Liver (tissue), 9 donors: ENCODE results near the gene UGT1A8. TPM values are rescaled to one million over a fixed set of nuclear protein-coding genes. Genes with fewer than 3 reads are reported as not detected.
A peak's percentile ranks its signal among the peaks of the same experiment; 100 is the strongest.

ENCODE experiments used
- DNase-seq: peaks from one replicate; pipeline ENCODE4 v3.0.0-alpha.2; 2017; ENCODE audit warnings: low spot score
- H3K27ac ChIP-seq, 2 donors: one replicate each; pipeline ENCODE4 v1.7.0; 2013; ENCODE audit warnings: inconsistent platforms in 2 of 2, low read length in 2 of 2, control low read depth in 1 of 2, low read depth in 1 of 2, mild to moderate bottlenecking in 1 of 2
- H3K27me3 ChIP-seq, 4 donors: one replicate each; pipeline versions ENCODE4 v1.6.1 to v1.7.0; 2013; ENCODE audit warnings: low read length in 3 of 4, inconsistent platforms in 1 of 4, mild to moderate bottlenecking in 1 of 4, moderate library complexity in 1 of 4; ENCODE audit not compliant: control insufficient read depth in 4 of 4, insufficient read depth in 4 of 4
- H3K36me3 ChIP-seq, 4 donors: one replicate each; pipeline versions ENCODE4 v1.6.1 to v1.7.0; 2013; ENCODE audit warnings: low read length in 3 of 4, mild to moderate bottlenecking in 3 of 4, low read depth in 1 of 4, moderate library complexity in 1 of 4; ENCODE audit not compliant: control insufficient read depth in 4 of 4, insufficient read depth in 3 of 4
- H3K4me1 ChIP-seq, 4 donors: one replicate each; pipeline versions ENCODE4 v1.6.1 to v1.7.0; 2013; ENCODE audit warnings: low read length in 3 of 4, mild to moderate bottlenecking in 3 of 4, moderate library complexity in 1 of 4; ENCODE audit not compliant: control insufficient read depth in 4 of 4, insufficient read depth in 4 of 4
- H3K4me3 ChIP-seq, 3 donors: one replicate each; pipeline versions ENCODE4 v1.6.1 to v1.7.0; 2013; ENCODE audit warnings: low read length in 3 of 3, control low read depth in 1 of 3, low read depth in 1 of 3, mild to moderate bottlenecking in 1 of 3
- H3K9ac ChIP-seq, 2 donors: one replicate each; pipeline ENCODE4 v1.7.0; 2013; ENCODE audit warnings: low read length in 2 of 2, mild to moderate bottlenecking in 2 of 2, moderate library complexity in 2 of 2, control low read depth in 1 of 2, low read depth in 1 of 2
- H3K9me3 ChIP-seq, 4 donors: one replicate each; pipeline versions ENCODE4 v1.6.1 to v1.7.0; 2013; ENCODE audit warnings: low read length in 3 of 4; ENCODE audit not compliant: control insufficient read depth in 4 of 4
- ATF3 ChIP-seq: IDR thresholded peaks from 2 replicates; pipeline ENCODE4 v1.6.1; 2016; ENCODE audit warnings: antibody characterized with exemption
- EGR1 ChIP-seq, 2 donors: IDR thresholded peaks; 2 replicates each; pipeline ENCODE4 v1.6.1; 2016 to 2018; ENCODE audit warnings: antibody characterized with exemption in 2 of 2, low read depth in 2 of 2
- FOXA1 ChIP-seq: IDR thresholded peaks from 2 replicates; pipeline ENCODE4 v1.6.1; 2016; ENCODE audit warnings: antibody characterized with exemption
- GABPA ChIP-seq, 2 donors: IDR thresholded peaks in 1 of 2; conservative IDR thresholded peaks in 1 of 2; 2 replicates each; pipeline ENCODE4 v1.6.1; 2016; ENCODE audit warnings: antibody characterized with exemption in 2 of 2, mild to moderate bottlenecking in 1 of 2, moderate library complexity in 1 of 2
- HNF4A ChIP-seq, 2 donors: conservative IDR thresholded peaks; 2 replicates each; pipeline ENCODE4 v1.6.1; 2016; ENCODE audit warnings: antibody characterized with exemption in 2 of 2, mild to moderate bottlenecking in 2 of 2
- HNF4G ChIP-seq: IDR thresholded peaks from 2 replicates; pipeline ENCODE4 v1.6.1; 2016; ENCODE audit warnings: antibody characterized with exemption
- JUND ChIP-seq, 2 donors: IDR thresholded peaks; 2 replicates each; pipeline ENCODE4 v1.6.1; 2016; ENCODE audit warnings: antibody characterized with exemption in 2 of 2
- MAX ChIP-seq: IDR thresholded peaks from 2 replicates; pipeline ENCODE4 v1.6.1; 2016; ENCODE audit warnings: antibody characterized with exemption
- RAD21 ChIP-seq, 2 donors: IDR thresholded peaks; 2 replicates each; pipeline ENCODE4 v1.6.1; 2016; ENCODE audit warnings: antibody characterized with exemption in 2 of 2, mild to moderate bottlenecking in 2 of 2
- RXRA ChIP-seq, 2 donors: IDR thresholded peaks; 2 replicates each; pipeline ENCODE4 v1.6.1; 2017 to 2018; ENCODE audit warnings: antibody characterized with exemption in 2 of 2, mild to moderate bottlenecking in 1 of 2
- TAF1 ChIP-seq: conservative IDR thresholded peaks from 2 replicates; pipeline ENCODE4 v1.6.1; 2016; ENCODE audit warnings: antibody characterized with exemption, mild to moderate bottlenecking
- YY1 ChIP-seq: IDR thresholded peaks from 2 replicates; pipeline ENCODE4 v1.6.1; 2016; ENCODE audit warnings: antibody characterized with exemption, mild to moderate bottlenecking
- WGBS: extraction: QIAGEN DNeasy Blood & Tissue Kit; methylation state at CpG from one replicate; pipeline ENCODE4 v1.1.7; 2013; 5-methylcytosine and 5-hydroxymethylcytosine counted together
- polyA plus RNA-seq, 2 donors: library from polyadenylated mRNA; stranded (reverse) in 1 of 2; unstranded in 1 of 2; fragments of 200-250 nt in 1 of 2; fragments of >200 nt in 1 of 2; fragmentation: Nextera tagmentation in 1 of 2; extraction: Ambion mirVana in 1 of 2; gene quantifications; one replicate each; pipeline versions ENCODE4 v1.2.1 to v1.2.3, GENCODE V29; 2013 to 2015
- total RNA-seq, 2 donors: library from RNA; depleted of rRNA; stranded (reverse); fragments of >200 nt; gene quantifications; one replicate each; pipeline ENCODE4 v1.2.3, GENCODE V29; 2014
- TF ChIP-seq, protein P1 (sequence below): IDR thresholded peaks from 2 replicates; pipeline ENCODE4 v1.6.1; 2016; ENCODE audit warnings: antibody characterized with exemption, mild to moderate bottlenecking
- TF ChIP-seq, protein P2 (sequence below): IDR thresholded peaks from 2 replicates; pipeline ENCODE4 v1.6.1; 2016; ENCODE audit warnings: antibody characterized with exemption
- TF ChIP-seq, protein P3 (sequence below): fragments of 150-350 bp; IDR thresholded peaks from 2 replicates; pipeline ENCODE4 v1.5.1; 2017; ENCODE audit warnings: improper control_type of control experiment, low read depth, low read length; ENCODE audit not compliant: missing input control
- donor health status: healthy.
- donor health status: healthy.
- donor health status: healthy.
- donor health status: healthy.
- donor health status: healthy.

The UGT1A8 gene
- total and polyA plus RNA-seq, 4 donors, result 0.17 to 0.51 (median 0.48) TPM; not detected in 1

- TF ChIP-seq, protein P1, sequence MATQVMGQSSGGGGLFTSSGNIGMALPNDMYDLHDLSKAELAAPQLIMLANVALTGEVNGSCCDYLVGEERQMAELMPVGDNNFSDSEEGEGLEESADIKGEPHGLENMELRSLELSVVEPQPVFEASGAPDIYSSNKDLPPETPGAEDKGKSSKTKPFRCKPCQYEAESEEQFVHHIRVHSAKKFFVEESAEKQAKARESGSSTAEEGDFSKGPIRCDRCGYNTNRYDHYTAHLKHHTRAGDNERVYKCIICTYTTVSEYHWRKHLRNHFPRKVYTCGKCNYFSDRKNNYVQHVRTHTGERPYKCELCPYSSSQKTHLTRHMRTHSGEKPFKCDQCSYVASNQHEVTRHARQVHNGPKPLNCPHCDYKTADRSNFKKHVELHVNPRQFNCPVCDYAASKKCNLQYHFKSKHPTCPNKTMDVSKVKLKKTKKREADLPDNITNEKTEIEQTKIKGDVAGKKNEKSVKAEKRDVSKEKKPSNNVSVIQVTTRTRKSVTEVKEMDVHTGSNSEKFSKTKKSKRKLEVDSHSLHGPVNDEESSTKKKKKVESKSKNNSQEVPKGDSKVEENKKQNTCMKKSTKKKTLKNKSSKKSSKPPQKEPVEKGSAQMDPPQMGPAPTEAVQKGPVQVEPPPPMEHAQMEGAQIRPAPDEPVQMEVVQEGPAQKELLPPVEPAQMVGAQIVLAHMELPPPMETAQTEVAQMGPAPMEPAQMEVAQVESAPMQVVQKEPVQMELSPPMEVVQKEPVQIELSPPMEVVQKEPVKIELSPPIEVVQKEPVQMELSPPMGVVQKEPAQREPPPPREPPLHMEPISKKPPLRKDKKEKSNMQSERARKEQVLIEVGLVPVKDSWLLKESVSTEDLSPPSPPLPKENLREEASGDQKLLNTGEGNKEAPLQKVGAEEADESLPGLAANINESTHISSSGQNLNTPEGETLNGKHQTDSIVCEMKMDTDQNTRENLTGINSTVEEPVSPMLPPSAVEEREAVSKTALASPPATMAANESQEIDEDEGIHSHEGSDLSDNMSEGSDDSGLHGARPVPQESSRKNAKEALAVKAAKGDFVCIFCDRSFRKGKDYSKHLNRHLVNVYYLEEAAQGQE, result no peak
- TF ChIP-seq ATF3 (no peak), RXRA (IDR thresholded peaks at IDR 0.05) (no peak), HNF4G (no peak), EGR1 (IDR thresholded peaks at IDR 0.05; ENCODE audit: low read depth in 2 of 2) (no peak)
Observed at GRCh38 chr2:233802132-233802815, 184.8 kb downstream of the UGT1A8 start (continued).

- peak; percentile 9 for DNase-seq
Observed at GRCh38 chr2:233803292-233803911, 186.0 kb downstream of the UGT1A8 start.

DNA sequence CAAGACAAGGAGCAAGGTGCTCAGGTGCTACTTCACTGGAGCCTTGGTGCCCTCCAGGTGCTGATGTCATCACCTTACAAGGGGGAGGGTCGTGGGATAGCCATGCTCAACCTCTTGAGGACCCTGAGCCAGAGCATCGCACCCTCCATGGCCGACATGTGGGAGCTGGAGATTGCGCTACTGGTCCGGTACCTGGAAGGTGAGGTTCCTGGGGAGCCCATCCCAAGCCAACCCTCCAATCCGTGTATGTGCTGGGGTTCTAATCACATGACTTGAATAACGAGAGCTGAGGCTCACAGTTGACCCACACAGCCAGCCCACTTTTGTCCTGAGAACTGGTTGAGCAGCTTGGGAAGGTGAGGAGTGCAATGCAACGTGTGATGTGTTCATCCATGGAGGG is 186.6 kb downstream of the UGT1A8 start:
- WGBS, result 71% methylated on average over 8 of the region's 8 CpGs
- no peak overlapping the region for H3K4me3 ChIP-seq
- H3K4me1 ChIP-seq, result no peaks in the 10 kb centered on the region
- peak; percentile 20 for DNase-seq
- H3K9ac ChIP-seq, result no peak overlapping the region
- H3K27me3 ChIP-seq, result no peaks in the 10 kb centered on the region
- H3K36me3 ChIP-seq, result no peaks in the 10 kb centered on the region
- no peaks in the 10 kb centered on the region for H3K9me3 ChIP-seq
- H3K27ac ChIP-seq, result no peak overlapping the region
- TF ChIP-seq, protein P2, sequence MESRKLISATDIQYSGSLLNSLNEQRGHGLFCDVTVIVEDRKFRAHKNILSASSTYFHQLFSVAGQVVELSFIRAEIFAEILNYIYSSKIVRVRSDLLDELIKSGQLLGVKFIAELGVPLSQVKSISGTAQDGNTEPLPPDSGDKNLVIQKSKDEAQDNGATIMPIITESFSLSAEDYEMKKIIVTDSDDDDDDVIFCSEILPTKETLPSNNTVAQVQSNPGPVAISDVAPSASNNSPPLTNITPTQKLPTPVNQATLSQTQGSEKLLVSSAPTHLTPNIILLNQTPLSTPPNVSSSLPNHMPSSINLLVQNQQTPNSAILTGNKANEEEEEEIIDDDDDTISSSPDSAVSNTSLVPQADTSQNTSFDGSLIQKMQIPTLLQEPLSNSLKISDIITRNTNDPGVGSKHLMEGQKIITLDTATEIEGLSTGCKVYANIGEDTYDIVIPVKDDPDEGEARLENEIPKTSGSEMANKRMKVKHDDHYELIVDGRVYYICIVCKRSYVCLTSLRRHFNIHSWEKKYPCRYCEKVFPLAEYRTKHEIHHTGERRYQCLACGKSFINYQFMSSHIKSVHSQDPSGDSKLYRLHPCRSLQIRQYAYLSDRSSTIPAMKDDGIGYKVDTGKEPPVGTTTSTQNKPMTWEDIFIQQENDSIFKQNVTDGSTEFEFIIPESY, result no peak
- TF ChIP-seq EGR1 (IDR thresholded peaks at IDR 0.05; ENCODE audit: low read depth in 2 of 2) (no peak), MAX (no peak), JUND (IDR thresholded peaks at IDR 0.05) (no peak), ATF3 (no peak), FOXA1 (no peak), TAF1 (no peak), YY1 (no peak)
- TF ChIP-seq, protein P3, sequence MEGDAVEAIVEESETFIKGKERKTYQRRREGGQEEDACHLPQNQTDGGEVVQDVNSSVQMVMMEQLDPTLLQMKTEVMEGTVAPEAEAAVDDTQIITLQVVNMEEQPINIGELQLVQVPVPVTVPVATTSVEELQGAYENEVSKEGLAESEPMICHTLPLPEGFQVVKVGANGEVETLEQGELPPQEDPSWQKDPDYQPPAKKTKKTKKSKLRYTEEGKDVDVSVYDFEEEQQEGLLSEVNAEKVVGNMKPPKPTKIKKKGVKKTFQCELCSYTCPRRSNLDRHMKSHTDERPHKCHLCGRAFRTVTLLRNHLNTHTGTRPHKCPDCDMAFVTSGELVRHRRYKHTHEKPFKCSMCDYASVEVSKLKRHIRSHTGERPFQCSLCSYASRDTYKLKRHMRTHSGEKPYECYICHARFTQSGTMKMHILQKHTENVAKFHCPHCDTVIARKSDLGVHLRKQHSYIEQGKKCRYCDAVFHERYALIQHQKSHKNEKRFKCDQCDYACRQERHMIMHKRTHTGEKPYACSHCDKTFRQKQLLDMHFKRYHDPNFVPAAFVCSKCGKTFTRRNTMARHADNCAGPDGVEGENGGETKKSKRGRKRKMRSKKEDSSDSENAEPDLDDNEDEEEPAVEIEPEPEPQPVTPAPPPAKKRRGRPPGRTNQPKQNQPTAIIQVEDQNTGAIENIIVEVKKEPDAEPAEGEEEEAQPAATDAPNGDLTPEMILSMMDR, result no peak

More at GRCh38 chr2:233803292-233803911, 186.0 kb downstream of the UGT1A8 start:
- Histone ChIP-seq H3K27ac (no peak overlapping the region), H3K27me3 (no peaks in the 10 kb centered on the region), H3K9ac (no peak overlapping the region), H3K36me3 (no peaks in the 10 kb centered on the region), H3K9me3 (no peaks in the 10 kb centered on the region), H3K4me3 (no peak overlapping the region), H3K4me1 (no peaks in the 10 kb centered on the region)
- TF ChIP-seq TAF1 (no peak), HNF4A (conservative IDR thresholded peaks at IDR 0.05) (no peak), RAD21 (IDR thresholded peaks at IDR 0.05) (no peak), RXRA (IDR thresholded peaks at IDR 0.05) (no peak), YY1 (no peak), GABPA (IDR thresholded peaks at IDR 0.05 in 1 of 2, conservative IDR thresholded peaks at IDR 0.05 in 1 of 2) (no peak), JUND (IDR thresholded peaks at IDR 0.05) (no peak), HNF4G (no peak)
- TF ChIP-seq, protein P1, result no peak
- whole genome bisulfite sequencing, result 75% methylated on average over 2 of the region's 2 CpGs
